NB4 (cell line): Measurements from ENCODE around the gene ZNF549.

Experiments used
- CTCF ChIP-seq: IDR thresholded peaks from one replicate; pipeline ENCODE4 v1.5.1; 2012; ENCODE audit warnings: low read depth, low read length
- MYC ChIP-seq: IDR thresholded peaks from 2 replicates; pipeline ENCODE4 v1.6.1; 2011; ENCODE audit warnings: low read depth, low read length

- TF ChIP-seq CTCF, result no peak
- TF ChIP-seq MYC, result no peak
Observed at GRCh38 chr19:57511484-57511883, 15.7 kb upstream of the ZNF549 start.
